NT2/D1 (cell line): ENCODE measurements around the gene FOXK1.

Source experiments
- DNase-seq: peaks from one replicate; pipeline ENCODE4 v3.0.0-alpha.2; 2011; ENCODE audit warnings: low read depth, low spot score
- H3K27me3 ChIP-seq: 2 replicates; pipeline ENCODE4 v1.6.0; 2011; ENCODE audit warnings: mild to moderate bottlenecking; ENCODE audit not compliant: insufficient read length, insufficient read depth
- H3K36me3 ChIP-seq: 2 replicates; pipeline ENCODE4 v1.6.1; 2011; ENCODE audit warnings: mild to moderate bottlenecking, low read length, mixed read lengths; ENCODE audit not compliant: insufficient read depth, insufficient read length
- H3K4me1 ChIP-seq: 2 replicates; pipeline ENCODE4 v1.5.1; 2011; ENCODE audit not compliant: insufficient read depth, insufficient read length
- H3K4me3 ChIP-seq: 2 replicates; pipeline ENCODE4 v1.5.1; 2011; ENCODE audit warnings: low read depth; ENCODE audit not compliant: insufficient read length
- H3K9ac ChIP-seq: 2 replicates; pipeline ENCODE4 v1.6.0; 2011; ENCODE audit warnings: low read depth; ENCODE audit not compliant: insufficient read length
- H3K9me3 ChIP-seq: 2 replicates; pipeline ENCODE4 v1.5.1; 2011; ENCODE audit warnings: mild to moderate bottlenecking, low read length; ENCODE audit not compliant: insufficient read depth
- SUZ12 ChIP-seq: IDR thresholded peaks from 2 replicates; pipeline ENCODE4 v1.6.1; 2011; ENCODE audit not compliant: insufficient read length, insufficient read depth; ENCODE audit errors: extremely low read depth
- YY1 ChIP-seq: IDR thresholded peaks from 2 replicates; pipeline ENCODE4 v1.6.1; 2011; ENCODE audit not compliant: insufficient read length, insufficient read depth
- ZNF274 ChIP-seq: IDR thresholded peaks from 2 replicates; pipeline ENCODE4 v1.6.1; 2011; ENCODE audit warnings: mild to moderate bottlenecking, low read depth, low read length

The FOXK1 gene

GRCh38 chr7:4727914-4728705, 46.0 kb downstream of the FOXK1 start:
- Histone ChIP-seq H3K36me3 (peaks cover 28% of the 10 kb centered on the region), H3K4me1 (peaks cover 15% of the 10 kb centered on the region)
- TF ChIP-seq YY1 (no peak), SUZ12 (no peak), ZNF274 (no peak)

GRCh38 chr7:4729266-4729665, 47.2 kb downstream of the FOXK1 start:
- peaks cover 29% of the 10 kb centered on the region for H3K36me3 ChIP-seq
- H3K9ac ChIP-seq: no peak overlapping the region
- H3K4me1 ChIP-seq: peaks cover 15% of the 10 kb centered on the region
- H3K9me3 ChIP-seq: no peaks in the 10 kb centered on the region
- no peak for DNase-seq
- peaks cover 18% of the 10 kb centered on the region for H3K27me3 ChIP-seq
- TF ChIP-seq YY1: no peak
- no peak for TF ChIP-seq SUZ12
- no peak for TF ChIP-seq ZNF274
- H3K4me3 ChIP-seq: no peak overlapping the region

More at GRCh38 chr7:4727914-4728705, 46.0 kb downstream of the FOXK1 start:
- H3K4me3 ChIP-seq: no peak overlapping the region
- no peak overlapping the region for H3K9ac ChIP-seq
- DNase-seq: no peak
- H3K27me3 ChIP-seq: peaks cover 23% of the 10 kb centered on the region
- H3K9me3 ChIP-seq: no peaks in the 10 kb centered on the region

GRCh38 chr7:4730276-4730675, 48.2 kb downstream of the FOXK1 start:
- Histone ChIP-seq H3K36me3 (peaks cover 29% of the 10 kb centered on the region), H3K9ac (no peak overlapping the region), H3K4me3 (no peak overlapping the region), H3K9me3 (no peaks in the 10 kb centered on the region), H3K4me1 (peaks cover 7% of the 10 kb centered on the region), H3K27me3 (peaks cover 11% of the 10 kb centered on the region)
- no peak for DNase-seq
- no peak for TF ChIP-seq YY1
- no peak for TF ChIP-seq SUZ12
- no peak for TF ChIP-seq ZNF274

GRCh38 chr7:4730971-4731370, 48.9 kb downstream of the FOXK1 start:
- no peak for TF ChIP-seq YY1
- TF ChIP-seq ZNF274: no peak
- TF ChIP-seq SUZ12: no peak
- Histone ChIP-seq H3K36me3 (peaks cover 32% of the 10 kb centered on the region), H3K4me1 (peaks cover 3% of the 10 kb centered on the region), H3K9me3 (no peaks in the 10 kb centered on the region), H3K27me3 (peaks cover 5% of the 10 kb centered on the region), H3K9ac (no peak overlapping the region), H3K4me3 (no peak overlapping the region)
- no peak for DNase-seq

GRCh38 chr7:4731803-4732202, 49.7 kb downstream of the FOXK1 start:
- no peak overlapping the region for H3K4me3 ChIP-seq
- peaks cover 29% of the 10 kb centered on the region for H3K36me3 ChIP-seq
- no peak for DNase-seq
- peaks cover 3% of the 10 kb centered on the region for H3K4me1 ChIP-seq
- peaks cover 4% of the 10 kb centered on the region for H3K27me3 ChIP-seq
- no peaks in the 10 kb centered on the region for H3K9me3 ChIP-seq
- no peak for TF ChIP-seq SUZ12
- TF ChIP-seq YY1: no peak
- H3K9ac ChIP-seq: no peak overlapping the region

GRCh38 chr7:4733936-4734528, 51.9 kb downstream of the FOXK1 start:
- TF ChIP-seq YY1 (no peak), ZNF274 (no peak)
- peaks cover 29% of the 10 kb centered on the region for H3K36me3 ChIP-seq
- H3K4me3 ChIP-seq: no peak overlapping the region
- no peak overlapping the region for H3K9ac ChIP-seq
- DNase-seq: no peak
- peaks cover 14% of the 10 kb centered on the region for H3K4me1 ChIP-seq
- H3K27me3 ChIP-seq: peaks cover 20% of the 10 kb centered on the region
- no peaks in the 10 kb centered on the region for H3K9me3 ChIP-seq

GRCh38 chr7:4734587-4735345, 52.7 kb downstream of the FOXK1 start:
- TF ChIP-seq YY1: no peak
- no peak for TF ChIP-seq SUZ12
- no peak for TF ChIP-seq ZNF274
- H3K27me3 ChIP-seq: peaks cover 28% of the 10 kb centered on the region
- peaks cover 25% of the 10 kb centered on the region for H3K36me3 ChIP-seq
- no peaks in the 10 kb centered on the region for H3K9me3 ChIP-seq
- peaks cover 14% of the 10 kb centered on the region for H3K4me1 ChIP-seq
- no peak for DNase-seq
- no peak overlapping the region for H3K9ac ChIP-seq
- H3K4me3 ChIP-seq: no peak overlapping the region
